K562 (cell line): ENCODE measurements around the gene TUT4. TPM values are rescaled to one million over a fixed set of nuclear protein-coding genes. Genes with fewer than 3 reads are reported as not detected.

ENCODE experiments used
- ATAC-seq: fragments of 200-7000 bp; cut with Tn5 transposase; 3 replicates; pipeline ENCODE4 v1.9.1; 2020; ENCODE audit warnings: moderate library complexity
- BruUV-seq: library from RNA; stranded (reverse); fragments of 400-500 nt; replicated peaks from 2 replicates; lab custom pipeline; 2021; lab: Mats Ljungman, UMichigan
- CTCF ChIA-PET: fragments of 300-600 bp; formaldehyde crosslinking; extraction: SDS; loops from one replicate; lab custom pipeline; 2021; ENCODE audit warnings: low intra/inter-chr PET ratio; lab: Yijun Ruan, JAX
- POLR2A ChIA-PET: fragments of 300-600, 350-650 bp; sonication (Branson Sonifier 250); formaldehyde crosslinking; extraction: SDS; loops from one replicate; lab custom pipeline; 2021; ENCODE audit warnings: antibody characterized with exemption, inconsistent platforms; lab: Yijun Ruan, JAX
- DNase-seq, 4 experiments: peaks; one replicate each; pipeline versions ENCODE4 v3.0.0 to v3.0.0-alpha.2; 2011 to 2018; ENCODE audit warnings: low spot score in 3 of 4, mixed read lengths in 3 of 4; ENCODE audit errors: extremely low read depth in 1 of 4
- FAIRE-seq: peaks from 2 replicates; lab custom pipeline; 2011; peaks lifted over from hg19 to GRCh38; lab: Jason Lieb, UNC
- H2AFZ ChIP-seq: 2 replicates; pipeline ENCODE4 v1.6.0; 2011; ENCODE audit warnings: low read depth, low read length, control low read depth, inconsistent platforms
- H3K27ac ChIP-seq: fragments of 200-600 bp; 3 replicates; pipeline ENCODE4 v1.8.0; 2011; ENCODE audit warnings: low read depth, mild to moderate bottlenecking, control low read depth, inconsistent platforms, low read length, moderate library complexity, mixed read lengths; ENCODE audit errors: extremely low read depth
- H3K27me3 ChIP-seq, 2 experiments: fragments of 300-600 bp in 1 of 2; 2 replicates in 1 of 2; 3 replicates in 1 of 2; pipeline versions ENCODE4 v1.6.0 to v1.8.0; 2011; ENCODE audit warnings: inconsistent platforms in 2 of 2, low read length in 2 of 2, mild to moderate bottlenecking in 1 of 2, mixed read lengths in 1 of 2, moderate library complexity in 1 of 2; ENCODE audit not compliant: control insufficient read depth in 2 of 2, insufficient read depth in 2 of 2
- H3K36me3 ChIP-seq: fragments of 300-600 bp; 3 replicates; pipeline ENCODE4 v1.8.0; 2011; ENCODE audit warnings: mild to moderate bottlenecking, low read length, inconsistent platforms; ENCODE audit not compliant: control insufficient read depth, insufficient read depth
- H3K4me1 ChIP-seq, 2 experiments: fragments of 200-600 bp in 1 of 2; replicated peaks in 1 of 2; 2 replicates in 1 of 2; 3 replicates in 1 of 2; pipeline versions ENCODE4 v1.5.1 to v1.8.0; 2011; ENCODE audit warnings: inconsistent platforms in 2 of 2, low read length in 2 of 2, mild to moderate bottlenecking in 1 of 2, mixed read lengths in 1 of 2, moderate library complexity in 1 of 2; ENCODE audit not compliant: control insufficient read depth in 2 of 2, insufficient read depth in 2 of 2
- H3K4me2 ChIP-seq: 2 replicates; pipeline ENCODE4 v1.6.1; 2011; ENCODE audit warnings: low read length, control low read depth, inconsistent platforms, mixed read lengths; ENCODE audit not compliant: insufficient read depth
- H3K4me3 ChIP-seq: fragments of 200-600 bp; sonication (generic), shearing (Covaris generic); 2 replicates; pipeline ENCODE4 v1.5.1; 2016; ENCODE audit warnings: control low read depth, inconsistent platforms
- H3K79me2 ChIP-seq: fragments of 200-600 bp; 3 replicates; pipeline ENCODE4 v1.8.0; 2011; ENCODE audit warnings: low read length, inconsistent platforms; ENCODE audit not compliant: control insufficient read depth, insufficient read depth
- H3K9ac ChIP-seq, 2 experiments: 2 replicates each; pipeline versions ENCODE4 v1.6.0 to v1.6.1; 2011; ENCODE audit warnings: low read depth in 2 of 2, low read length in 2 of 2, control low read depth in 1 of 2, inconsistent platforms in 1 of 2, mild to moderate bottlenecking in 1 of 2, mixed read lengths in 1 of 2; ENCODE audit not compliant: insufficient read depth in 1 of 2
- H3K9me1 ChIP-seq: one replicate; pipeline ENCODE4 v1.6.0; 2011; ENCODE audit warnings: inconsistent platforms, mild to moderate bottlenecking, low read length, moderate library complexity; ENCODE audit not compliant: control insufficient read depth, insufficient read depth
- H3K9me3 ChIP-seq: replicated peaks from 2 replicates; pipeline ENCODE4 v1.5.1; 2011; ENCODE audit warnings: low read depth, low read length, inconsistent platforms; ENCODE audit not compliant: control insufficient read depth, insufficient read depth
- H4K20me1 ChIP-seq: replicated peaks from 2 replicates; pipeline ENCODE4 v1.6.1; 2011; ENCODE audit warnings: low read length, inconsistent platforms, mixed read lengths; ENCODE audit not compliant: control insufficient read depth, insufficient read depth
- ATF7 ChIP-seq: fragments of 450-650 bp; IDR thresholded peaks from 2 replicates; pipeline ENCODE4 v1.7.1; 2014; ENCODE audit warnings: mild to moderate bottlenecking, moderate library complexity
- CBFB ChIP-seq: sonication (generic); formaldehyde crosslinking; IDR thresholded peaks from 2 replicates; pipeline ENCODE4 v1.4.0; 2020; ENCODE audit warnings: mild to moderate bottlenecking, missing genetic modification reagents
- EP300 ChIP-seq: IDR thresholded peaks from 2 replicates; pipeline ENCODE4 v1.6.1; 2012; ENCODE audit warnings: low read length, improper control_type of control experiment
- JUN ChIP-seq, 2 experiments: sonication (generic) in 1 of 2; formaldehyde crosslinking in 1 of 2; IDR thresholded peaks; 2 replicates each; pipeline versions ENCODE4 v1.6.1 to v1.8.0; 2012 to 2022; ENCODE audit warnings: borderline replicate concordance in 2 of 2, mild to moderate bottlenecking in 2 of 2, improper control_type of control experiment in 1 of 2, low read depth in 1 of 2, low read length in 1 of 2, missing genetic modification reagents in 1 of 2
- KDM5B ChIP-seq: fragments of 200-600 bp; sonication (generic); IDR thresholded peaks from 2 replicates; pipeline ENCODE4 v1.6.1; 2012; ENCODE audit warnings: low read depth, mild to moderate bottlenecking, moderate library complexity, low read length, control low read depth, inconsistent platforms; ENCODE audit not compliant: insufficient replicate concordance
- KHSRP ChIP-seq: fragments of 450-650 bp; IDR thresholded peaks from 2 replicates; pipeline ENCODE4 v1.6.1; 2017
- NCOA2 ChIP-seq, 2 experiments: fragments of 450-650 bp; IDR thresholded peaks; 2 replicates each; pipeline ENCODE4 v1.6.1; 2018; ENCODE audit warnings: mild to moderate bottlenecking in 2 of 2, moderate library complexity in 1 of 2; ENCODE audit not compliant: partially characterized antibody in 2 of 2
- NONO ChIP-seq, 2 experiments: fragments of 200-400 bp in 1 of 2; fragments of 450-650 bp in 1 of 2; formaldehyde crosslinking in 1 of 2; IDR thresholded peaks; 2 replicates each; pipeline ENCODE4 v1.6.1; 2017; ENCODE audit warnings: low read depth in 2 of 2, mild to moderate bottlenecking in 2 of 2, moderate library complexity in 2 of 2, low read length in 1 of 2
- PBX2 ChIP-seq, 2 experiments: IDR thresholded peaks in 1 of 2; conservative IDR thresholded peaks in 1 of 2; 2 replicates each; pipeline ENCODE4 v1.6.1; 2016; ENCODE audit warnings: low read depth in 2 of 2, mild to moderate bottlenecking in 1 of 2, missing compliant biosample characterization in 1 of 2, missing genetic modification characterization in 1 of 2, moderate library complexity in 1 of 2
- RAD21 ChIP-seq, 2 experiments: fragments of 250-450 bp in 1 of 2; fragments of 450-650 bp in 1 of 2; sonication (Bioruptor Pico) in 1 of 2; formaldehyde crosslinking in 1 of 2; IDR thresholded peaks in 1 of 2; conservative IDR thresholded peaks in 1 of 2; 2 replicates each; pipeline versions ENCODE4 v1.4.0 to v1.8.0; 2020 to 2022; ENCODE audit warnings: mild to moderate bottlenecking in 2 of 2, moderate library complexity in 1 of 2
- SMARCE1 ChIP-seq: fragments of 450-650 bp; IDR thresholded peaks from 2 replicates; pipeline ENCODE4 v1.7.1; 2016; ENCODE audit warnings: mild to moderate bottlenecking
- SREBF1 ChIP-seq: fragments of 150-350 bp; IDR thresholded peaks from 2 replicates; pipeline ENCODE4 v1.6.1; 2014; ENCODE audit warnings: antibody characterized with exemption, low read depth, low read length, borderline replicate concordance
- THRA ChIP-seq: fragments of 450-650 bp; IDR thresholded peaks from 2 replicates; pipeline ENCODE4 v1.6.1; 2017; ENCODE audit warnings: mild to moderate bottlenecking, moderate library complexity
- ZFP30 ChIP-seq: fragments of 250-450 bp; sonication (Bioruptor Pico); IDR thresholded peaks from 2 replicates; pipeline ENCODE4 v1.8.0; 2022; ENCODE audit warnings: moderate library complexity, mild to moderate bottlenecking, inconsistent platforms, borderline replicate concordance
- ZKSCAN3 ChIP-seq: fragments of 250-450 bp; sonication (Bioruptor Pico); IDR thresholded peaks from 2 replicates; pipeline ENCODE4 v1.4.0; 2020
- ZNF146 ChIP-seq: IDR thresholded peaks from one replicate; pipeline ENCODE4 v1.6.1; 2018; ENCODE audit warnings: missing compliant biosample characterization; ENCODE audit not compliant: unreplicated experiment
- ZNF212 ChIP-seq: fragments of 450-650 bp; formaldehyde crosslinking; IDR thresholded peaks from 2 replicates; pipeline ENCODE4 v1.4.0; 2020; ENCODE audit warnings: mild to moderate bottlenecking
- ZNF778 ChIP-seq: fragments of 450-650 bp; formaldehyde crosslinking; IDR thresholded peaks from 2 replicates; pipeline ENCODE4 v1.4.0; 2020; ENCODE audit warnings: mild to moderate bottlenecking, moderate library complexity
- WGBS: fragments of 100-300 bp; shearing (Covaris generic); methylation state at CpG from one replicate; pipeline ENCODE4 v1.1.6; 2016; ENCODE audit warnings: low coverage, mixed read lengths; ENCODE audit not compliant: insufficient coverage; ENCODE audit errors: missing lambda C conversion rate; 5-methylcytosine and 5-hydroxymethylcytosine counted together
- in situ Hi-C: fragments of 300-500 bp; cut with MboI; formaldehyde crosslinking; loops from 4 replicates; pipeline ENCODE4 v1.15.0; 2018; ENCODE audit warnings: inconsistent platforms, mixed read lengths
- intact Hi-C: fragments of 100-400 bp; cut with micrococcal nuclease; formaldehyde crosslinking; loops from 2 replicates; pipeline ENCODE4 v1.14.2; 2022
- polyA plus RNA-seq, 8 experiments: library from polyadenylated mRNA; depleted of rRNA in 4 of 8; stranded (reverse) in 5 of 8; unstranded in 3 of 8; fragments of >200 nt; fragmentation: Nextera tagmentation in 2 of 8; fragmentation: Illumina TruSeq in 1 of 8; extraction: Ambion mirVana in 2 of 8; extraction: Trizol in 1 of 8; gene quantifications; 2 replicates each; pipeline versions ENCODE4 v1.2.1 to v1.2.3, GENCODE V29; 2011 to 2014; ENCODE audit warnings: inconsistent platforms in 1 of 8, missing spikeins in 1 of 8
- total RNA-seq, 7 experiments: library from RNA; depleted of rRNA in 6 of 7; stranded (reverse); fragments of >200 nt in 6 of 7; fragmentation: Illumina TruSeq in 2 of 7; extraction: Trizol in 2 of 7; gene quantifications; 2 replicates each; pipeline versions ENCODE4 v1.2.1 to v1.2.3, GENCODE V29; 2011 to 2021; ENCODE audit warnings: low replicate concordance in 1 of 7

The TUT4 gene
- total and polyA plus RNA-seq, 9 of the 15 experiments (the other 6 are each of a cell fraction or from before 2014, with no cell fraction given) = 15.8 to 53.5 (median 36.7) TPM

GRCh38 chr1:52503706-52504105 is 49.2 kb downstream of the TUT4 start (continued):
- TF ChIP-seq PBX2 (CRISPR knock-in tag; IDR thresholded peaks at IDR 0.05; ENCODE audit: low read depth) = no peak
- TF ChIP-seq PBX2 (tag; conservative IDR thresholded peaks at IDR 0.05; ENCODE audit: low read depth) = no peak
- TF ChIP-seq THRA = no peak
- no peak for TF ChIP-seq ZFP30
- TF ChIP-seq KHSRP = no peak

GRCh38 chr1:52502789-52503188 is 50.1 kb downstream of the TUT4 start:
- DNase-seq (no peak), FAIRE-seq (no peak), ATAC-seq (no peak)
- BruUV-seq = no TSS peak
- Histone ChIP-seq H3K4me1 (peaks cover 0 to 4% of the 10 kb centered on the region in 2 experiments; a peak in 1 of 5 replicates), H3K4me3 (no peak overlapping the region), H4K20me1 (no peaks in the 10 kb centered on the region), H3K9ac (no peak overlapping the region), H3K36me3 (peaks cover 13% of the 10 kb centered on the region; the same call in 2 of the 3 replicates), H3K27me3 (no peaks in the 10 kb centered on the region), H2AFZ (no peak overlapping the region), H3K27ac (no peak overlapping the region), H3K4me2 (no peak overlapping the region), H3K9me1 (no peaks in the 10 kb centered on the region), H3K79me2 (no peaks in the 10 kb centered on the region), H3K9me3 (no peaks in the 10 kb centered on the region)
- POLR2A ChIA-PET = interaction anchor here (0.6 to 2.1 kb wide), 4 partner anchors 8 to 19 kb away, joined by 3 to 4 read pairs (median 3); no protein-coding TSS in a partner anchor
- WGBS = 75% methylated on average over 5 of the region's 5 CpGs
- in situ Hi-C loops = no loop called here
- intact Hi-C loops = no loop called here
- CTCF ChIA-PET = no interaction called here
- TF ChIP-seq ATF7 (no peak), ZNF212 (no peak), NCOA2 (IDR thresholded peaks at IDR 0.05; ENCODE audit: partially characterized antibody in 2 of 2) (peak in 1 of 2 experiments; percentile 15), JUN (IDR thresholded peaks at IDR 0.05; ENCODE audit: borderline replicate concordance, low read depth, low read length) (no peak), JUN (CRISPR knock-in tag; IDR thresholded peaks at IDR 0.05; ENCODE audit: borderline replicate concordance) (no peak), KDM5B (no peak), ZNF146 (no peak), RAD21 (CRISPR knock-in tag; conservative IDR thresholded peaks at IDR 0.05 in 1 of 2, IDR thresholded peaks at IDR 0.05 in 1 of 2) (peak in 1 of 2 experiments; percentile 35; a peak in 2 of 4 replicates), EP300 (no peak), ZNF778 (CRISPR knock-in tag) (no peak), ZKSCAN3 (no peak), SREBF1 (no peak), SMARCE1 (no peak), CBFB (CRISPR knock-in tag) (no peak), NONO (IDR thresholded peaks at IDR 0.05; ENCODE audit: low read depth in 2 of 2, low read length in 1 of 2) (no peak)
